GM23338 (cell line): ENCODE measurements around the gene YTHDF1. TPM values are rescaled to one million over a fixed set of nuclear protein-coding genes. Genes with fewer than 3 reads are reported as not detected.

Experiments used
- ATAC-seq: fragments of 200-7000 bp; cut with Tn5 transposase; 3 replicates; pipeline ENCODE4 v1.9.1; 2020
- DNase-seq: peaks from one replicate; pipeline ENCODE4 v3.0.0-alpha.2; 2015; ENCODE audit warnings: low spot score
- H2AFZ ChIP-seq: fragments of 200-600 bp; sonication (generic); 2 replicates; pipeline ENCODE4 v1.8.0; 2016; ENCODE audit warnings: antibody characterized with exemption, mild to moderate bottlenecking, moderate library complexity
- H3F3A ChIP-seq: fragments of 200-600 bp; sonication (generic); replicated peaks from 2 replicates; pipeline ENCODE4 v1.8.0; 2017; ENCODE audit warnings: antibody characterized with exemption, mixed run types, low read depth
- H3K27ac ChIP-seq: fragments of 200-600 bp; sonication (generic); 2 replicates; pipeline ENCODE4 v1.6.1; 2016; ENCODE audit warnings: low read depth
- H3K27me3 ChIP-seq: fragments of 200-600 bp; sonication (generic); 2 replicates; pipeline ENCODE4 v1.8.0; 2016; ENCODE audit warnings: mild to moderate bottlenecking, mixed run types, moderate library complexity; ENCODE audit not compliant: insufficient read depth
- H3K36me3 ChIP-seq: fragments of 200-600 bp; sonication (generic); 2 replicates; pipeline ENCODE4 v1.8.0; 2016; ENCODE audit warnings: mild to moderate bottlenecking; ENCODE audit not compliant: insufficient read depth
- H3K4me1 ChIP-seq: fragments of 200-600 bp; sonication (generic); 2 replicates; pipeline ENCODE4 v1.8.0; 2016; ENCODE audit warnings: mild to moderate bottlenecking, moderate library complexity; ENCODE audit not compliant: insufficient read depth
- H3K4me2 ChIP-seq: fragments of 200-600 bp; sonication (generic); 2 replicates; pipeline ENCODE4 v1.7.1; 2017; ENCODE audit warnings: mixed run types
- H3K4me3 ChIP-seq: fragments of 200-600 bp; sonication (generic); 2 replicates; pipeline ENCODE4 v1.6.1; 2016; ENCODE audit warnings: mixed run types
- H3K79me2 ChIP-seq: fragments of 200-600 bp; sonication (generic); replicated peaks from 2 replicates; pipeline ENCODE4 v1.8.0; 2017; ENCODE audit warnings: mild to moderate bottlenecking; ENCODE audit not compliant: insufficient read depth
- H3K9me2 ChIP-seq: fragments of 200-600 bp; sonication (generic); 2 replicates; pipeline ENCODE4 v1.8.0; 2017; ENCODE audit not compliant: insufficient read depth
- H4K20me1 ChIP-seq: fragments of 200-600 bp; sonication (generic); replicated peaks from 2 replicates; pipeline ENCODE4 v1.8.0; 2017; ENCODE audit warnings: mild to moderate bottlenecking; ENCODE audit not compliant: insufficient read depth
- H3K27ac Mint-ChIP-seq: 2 replicates; pipeline ENCODE4 v1.8.0; 2020; ENCODE audit warnings: inconsistent platforms, mild to moderate bottlenecking, moderate library complexity, mixed read lengths
- H3K27me3 Mint-ChIP-seq: 3 replicates; pipeline ENCODE4 v1.8.0; 2022; ENCODE audit warnings: low read depth, mild to moderate bottlenecking, moderate library complexity, mixed read lengths, inconsistent platforms; ENCODE audit not compliant: insufficient read depth, poor library complexity
- H3K36me3 Mint-ChIP-seq: 3 replicates; pipeline ENCODE4 v1.8.0; 2021; ENCODE audit warnings: low read depth, mild to moderate bottlenecking, inconsistent platforms, moderate library complexity, mixed read lengths
- H3K4me1 Mint-ChIP-seq: 3 replicates; pipeline ENCODE4 v1.8.0; 2020; ENCODE audit warnings: mild to moderate bottlenecking, inconsistent platforms, mixed read lengths
- H3K4me3 Mint-ChIP-seq: 3 replicates; pipeline ENCODE4 v1.8.0; 2021; ENCODE audit warnings: moderate library complexity, mild to moderate bottlenecking, inconsistent platforms, mixed read lengths
- H3K9me3 Mint-ChIP-seq: 3 replicates; pipeline ENCODE4 v1.8.0; 2020; ENCODE audit warnings: moderate library complexity, mild to moderate bottlenecking, inconsistent platforms, mixed read lengths
- CREB1 ChIP-seq: fragments of 250-450 bp; sonication (Bioruptor Pico); IDR thresholded peaks from 2 replicates; pipeline ENCODE4 v1.5.0; 2020; ENCODE audit warnings: low read depth, mild to moderate bottlenecking, moderate library complexity
- EZH2 ChIP-seq: fragments of 200-600 bp; sonication (generic); IDR thresholded peaks from one replicate; pipeline ENCODE4 v1.8.0; 2017; ENCODE audit warnings: antibody characterized with exemption, mild to moderate bottlenecking, low read depth; ENCODE audit not compliant: unreplicated experiment
- EZH2phosphoT487 ChIP-seq: fragments of 200-600 bp; sonication (generic); IDR thresholded peaks from one replicate; pipeline ENCODE4 v1.8.1; 2018; ENCODE audit warnings: antibody characterized with exemption; ENCODE audit not compliant: unreplicated experiment
- JUNB ChIP-seq: IDR thresholded peaks from one replicate; pipeline ENCODE4 v1.6.1; 2016; ENCODE audit warnings: antibody characterized with exemption; ENCODE audit not compliant: unreplicated experiment
- NANOG ChIP-seq: IDR thresholded peaks from 2 replicates; pipeline ENCODE4 v1.6.1; 2016; ENCODE audit warnings: antibody characterized with exemption, borderline replicate concordance
- POLR2AphosphoS5 ChIP-seq: IDR thresholded peaks from 2 replicates; pipeline ENCODE4 v1.6.1; 2016; ENCODE audit warnings: antibody characterized with exemption, low read depth
- STAT1 ChIP-seq: IDR thresholded peaks from one replicate; pipeline ENCODE4 v1.6.1; 2016; ENCODE audit warnings: antibody characterized with exemption; ENCODE audit not compliant: unreplicated experiment
- ZNF114 ChIP-seq: fragments of 250-450 bp; sonication (Bioruptor Pico); IDR thresholded peaks from 2 replicates; pipeline ENCODE4 v1.5.0; 2020; ENCODE audit warnings: mild to moderate bottlenecking, moderate library complexity
- ZNF331 ChIP-seq: fragments of 250-450 bp; sonication (Bioruptor Pico); IDR thresholded peaks from 2 replicates; pipeline ENCODE4 v1.5.0; 2020; ENCODE audit warnings: low read depth, mild to moderate bottlenecking, moderate library complexity
- polyA plus RNA-seq: library from polyadenylated mRNA; unstranded; fragments of >200 nt; fragmentation: Nextera tagmentation; extraction: Ambion mirVana; gene quantifications from 2 replicates; pipeline ENCODE4 v1.2.1, GENCODE V29; 2016
- total RNA-seq: library from RNA; depleted of rRNA; stranded (reverse); fragments of >200 nt; shearing (Covaris generic); gene quantifications from 2 replicates; pipeline ENCODE4 v1.2.3, GENCODE V29; 2014
- TF ChIP-seq, protein P1 (sequence below): IDR thresholded peaks from one replicate; pipeline ENCODE4 v1.6.1; 2018; ENCODE audit warnings: antibody characterized with exemption; ENCODE audit not compliant: unreplicated experiment
- TF ChIP-seq, protein P2 (sequence below): IDR thresholded peaks from 2 replicates; pipeline ENCODE4 v1.6.1; 2016; ENCODE audit warnings: antibody characterized with exemption
- TF ChIP-seq, protein P3 (sequence below), 2 experiments: fragments of 200-600 bp in 1 of 2; sonication (generic) in 1 of 2; conservative IDR thresholded peaks; 2 replicates each; pipeline versions ENCODE4 v1.5.1 to v1.6.1; 2016 to 2017; ENCODE audit warnings: antibody characterized with exemption in 2 of 2, low read depth in 2 of 2, mild to moderate bottlenecking in 2 of 2, moderate library complexity in 1 of 2
- TF ChIP-seq, protein P4 (sequence below): fragments of 250-450 bp; sonication (Bioruptor Pico); IDR thresholded peaks from 2 replicates; pipeline ENCODE4 v1.5.0; 2020; ENCODE audit warnings: mild to moderate bottlenecking, moderate library complexity

YTHDF1 gene
- total and polyA plus RNA-seq, 2 experiments from 2014 or later = 30.9 to 64.3 TPM

DNA sequence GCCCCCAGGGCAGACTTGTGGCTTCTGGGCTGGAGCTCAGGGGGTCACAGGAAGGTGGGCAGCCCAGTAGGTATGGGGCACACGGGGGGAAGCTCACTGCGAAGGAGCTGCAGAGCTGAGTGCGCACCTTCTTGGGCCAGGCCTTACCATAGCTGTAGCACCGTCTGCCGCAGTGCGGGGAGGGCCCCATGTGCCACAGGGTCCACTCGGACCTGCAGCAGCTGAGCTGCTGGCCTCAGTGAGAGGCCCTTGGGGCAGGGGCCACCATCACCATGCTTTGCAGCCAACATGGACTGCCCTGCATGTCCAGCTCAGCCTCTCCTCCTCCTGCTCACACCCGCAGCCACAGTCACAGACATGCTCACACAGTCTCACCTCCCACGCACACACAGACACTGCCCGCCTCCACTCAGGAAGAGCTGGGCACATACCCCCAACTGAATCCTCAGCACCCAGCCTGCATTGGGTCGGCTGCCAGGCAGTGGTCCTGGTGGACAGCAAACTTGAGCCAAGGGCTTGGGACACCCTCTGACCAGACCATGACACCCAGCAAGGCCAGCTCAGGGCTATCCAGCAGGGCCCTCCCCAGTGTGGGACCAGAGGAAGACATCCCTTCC lies 35.3 kb downstream of the YTHDF1 start:
- Histone ChIP-seq H3K4me2 (no peak overlapping the region), H3K27me3 (peaks cover 27% of the 10 kb centered on the region), H3K27ac (no peak overlapping the region), H3K36me3 (no peaks in the 10 kb centered on the region), H3K9me2 (no peaks in the 10 kb centered on the region), H3K79me2 (no peaks in the 10 kb centered on the region), H3F3A (peaks cover 13% of the 10 kb centered on the region), H3K4me1 (peaks cover 20% of the 10 kb centered on the region), H4K20me1 (no peaks in the 10 kb centered on the region), H2AFZ (no peak overlapping the region), H3K4me3 (no peak overlapping the region)
- TF ChIP-seq JUNB = no peak
- no peak for TF ChIP-seq EZH2
- TF ChIP-seq, protein P1, sequence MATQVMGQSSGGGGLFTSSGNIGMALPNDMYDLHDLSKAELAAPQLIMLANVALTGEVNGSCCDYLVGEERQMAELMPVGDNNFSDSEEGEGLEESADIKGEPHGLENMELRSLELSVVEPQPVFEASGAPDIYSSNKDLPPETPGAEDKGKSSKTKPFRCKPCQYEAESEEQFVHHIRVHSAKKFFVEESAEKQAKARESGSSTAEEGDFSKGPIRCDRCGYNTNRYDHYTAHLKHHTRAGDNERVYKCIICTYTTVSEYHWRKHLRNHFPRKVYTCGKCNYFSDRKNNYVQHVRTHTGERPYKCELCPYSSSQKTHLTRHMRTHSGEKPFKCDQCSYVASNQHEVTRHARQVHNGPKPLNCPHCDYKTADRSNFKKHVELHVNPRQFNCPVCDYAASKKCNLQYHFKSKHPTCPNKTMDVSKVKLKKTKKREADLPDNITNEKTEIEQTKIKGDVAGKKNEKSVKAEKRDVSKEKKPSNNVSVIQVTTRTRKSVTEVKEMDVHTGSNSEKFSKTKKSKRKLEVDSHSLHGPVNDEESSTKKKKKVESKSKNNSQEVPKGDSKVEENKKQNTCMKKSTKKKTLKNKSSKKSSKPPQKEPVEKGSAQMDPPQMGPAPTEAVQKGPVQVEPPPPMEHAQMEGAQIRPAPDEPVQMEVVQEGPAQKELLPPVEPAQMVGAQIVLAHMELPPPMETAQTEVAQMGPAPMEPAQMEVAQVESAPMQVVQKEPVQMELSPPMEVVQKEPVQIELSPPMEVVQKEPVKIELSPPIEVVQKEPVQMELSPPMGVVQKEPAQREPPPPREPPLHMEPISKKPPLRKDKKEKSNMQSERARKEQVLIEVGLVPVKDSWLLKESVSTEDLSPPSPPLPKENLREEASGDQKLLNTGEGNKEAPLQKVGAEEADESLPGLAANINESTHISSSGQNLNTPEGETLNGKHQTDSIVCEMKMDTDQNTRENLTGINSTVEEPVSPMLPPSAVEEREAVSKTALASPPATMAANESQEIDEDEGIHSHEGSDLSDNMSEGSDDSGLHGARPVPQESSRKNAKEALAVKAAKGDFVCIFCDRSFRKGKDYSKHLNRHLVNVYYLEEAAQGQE = no peak
- no peak for TF ChIP-seq STAT1
- TF ChIP-seq CREB1 = no peak
- no peak for TF ChIP-seq ZNF114 (CRISPR knock-in tag)
- TF ChIP-seq ZNF331 (CRISPR knock-in tag) = no peak
- TF ChIP-seq, protein P2, sequence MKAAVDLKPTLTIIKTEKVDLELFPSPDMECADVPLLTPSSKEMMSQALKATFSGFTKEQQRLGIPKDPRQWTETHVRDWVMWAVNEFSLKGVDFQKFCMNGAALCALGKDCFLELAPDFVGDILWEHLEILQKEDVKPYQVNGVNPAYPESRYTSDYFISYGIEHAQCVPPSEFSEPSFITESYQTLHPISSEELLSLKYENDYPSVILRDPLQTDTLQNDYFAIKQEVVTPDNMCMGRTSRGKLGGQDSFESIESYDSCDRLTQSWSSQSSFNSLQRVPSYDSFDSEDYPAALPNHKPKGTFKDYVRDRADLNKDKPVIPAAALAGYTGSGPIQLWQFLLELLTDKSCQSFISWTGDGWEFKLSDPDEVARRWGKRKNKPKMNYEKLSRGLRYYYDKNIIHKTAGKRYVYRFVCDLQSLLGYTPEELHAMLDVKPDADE = no peak
- TF ChIP-seq EZH2phosphoT487 = no peak
- TF ChIP-seq, protein P3, sequence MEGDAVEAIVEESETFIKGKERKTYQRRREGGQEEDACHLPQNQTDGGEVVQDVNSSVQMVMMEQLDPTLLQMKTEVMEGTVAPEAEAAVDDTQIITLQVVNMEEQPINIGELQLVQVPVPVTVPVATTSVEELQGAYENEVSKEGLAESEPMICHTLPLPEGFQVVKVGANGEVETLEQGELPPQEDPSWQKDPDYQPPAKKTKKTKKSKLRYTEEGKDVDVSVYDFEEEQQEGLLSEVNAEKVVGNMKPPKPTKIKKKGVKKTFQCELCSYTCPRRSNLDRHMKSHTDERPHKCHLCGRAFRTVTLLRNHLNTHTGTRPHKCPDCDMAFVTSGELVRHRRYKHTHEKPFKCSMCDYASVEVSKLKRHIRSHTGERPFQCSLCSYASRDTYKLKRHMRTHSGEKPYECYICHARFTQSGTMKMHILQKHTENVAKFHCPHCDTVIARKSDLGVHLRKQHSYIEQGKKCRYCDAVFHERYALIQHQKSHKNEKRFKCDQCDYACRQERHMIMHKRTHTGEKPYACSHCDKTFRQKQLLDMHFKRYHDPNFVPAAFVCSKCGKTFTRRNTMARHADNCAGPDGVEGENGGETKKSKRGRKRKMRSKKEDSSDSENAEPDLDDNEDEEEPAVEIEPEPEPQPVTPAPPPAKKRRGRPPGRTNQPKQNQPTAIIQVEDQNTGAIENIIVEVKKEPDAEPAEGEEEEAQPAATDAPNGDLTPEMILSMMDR (conservative IDR thresholded peaks at IDR 0.05; ENCODE audit: low read depth in 2 of 2) = no peak
- TF ChIP-seq POLR2AphosphoS5 = no peak
- TF ChIP-seq NANOG = no peak
- TF ChIP-seq, protein P4, sequence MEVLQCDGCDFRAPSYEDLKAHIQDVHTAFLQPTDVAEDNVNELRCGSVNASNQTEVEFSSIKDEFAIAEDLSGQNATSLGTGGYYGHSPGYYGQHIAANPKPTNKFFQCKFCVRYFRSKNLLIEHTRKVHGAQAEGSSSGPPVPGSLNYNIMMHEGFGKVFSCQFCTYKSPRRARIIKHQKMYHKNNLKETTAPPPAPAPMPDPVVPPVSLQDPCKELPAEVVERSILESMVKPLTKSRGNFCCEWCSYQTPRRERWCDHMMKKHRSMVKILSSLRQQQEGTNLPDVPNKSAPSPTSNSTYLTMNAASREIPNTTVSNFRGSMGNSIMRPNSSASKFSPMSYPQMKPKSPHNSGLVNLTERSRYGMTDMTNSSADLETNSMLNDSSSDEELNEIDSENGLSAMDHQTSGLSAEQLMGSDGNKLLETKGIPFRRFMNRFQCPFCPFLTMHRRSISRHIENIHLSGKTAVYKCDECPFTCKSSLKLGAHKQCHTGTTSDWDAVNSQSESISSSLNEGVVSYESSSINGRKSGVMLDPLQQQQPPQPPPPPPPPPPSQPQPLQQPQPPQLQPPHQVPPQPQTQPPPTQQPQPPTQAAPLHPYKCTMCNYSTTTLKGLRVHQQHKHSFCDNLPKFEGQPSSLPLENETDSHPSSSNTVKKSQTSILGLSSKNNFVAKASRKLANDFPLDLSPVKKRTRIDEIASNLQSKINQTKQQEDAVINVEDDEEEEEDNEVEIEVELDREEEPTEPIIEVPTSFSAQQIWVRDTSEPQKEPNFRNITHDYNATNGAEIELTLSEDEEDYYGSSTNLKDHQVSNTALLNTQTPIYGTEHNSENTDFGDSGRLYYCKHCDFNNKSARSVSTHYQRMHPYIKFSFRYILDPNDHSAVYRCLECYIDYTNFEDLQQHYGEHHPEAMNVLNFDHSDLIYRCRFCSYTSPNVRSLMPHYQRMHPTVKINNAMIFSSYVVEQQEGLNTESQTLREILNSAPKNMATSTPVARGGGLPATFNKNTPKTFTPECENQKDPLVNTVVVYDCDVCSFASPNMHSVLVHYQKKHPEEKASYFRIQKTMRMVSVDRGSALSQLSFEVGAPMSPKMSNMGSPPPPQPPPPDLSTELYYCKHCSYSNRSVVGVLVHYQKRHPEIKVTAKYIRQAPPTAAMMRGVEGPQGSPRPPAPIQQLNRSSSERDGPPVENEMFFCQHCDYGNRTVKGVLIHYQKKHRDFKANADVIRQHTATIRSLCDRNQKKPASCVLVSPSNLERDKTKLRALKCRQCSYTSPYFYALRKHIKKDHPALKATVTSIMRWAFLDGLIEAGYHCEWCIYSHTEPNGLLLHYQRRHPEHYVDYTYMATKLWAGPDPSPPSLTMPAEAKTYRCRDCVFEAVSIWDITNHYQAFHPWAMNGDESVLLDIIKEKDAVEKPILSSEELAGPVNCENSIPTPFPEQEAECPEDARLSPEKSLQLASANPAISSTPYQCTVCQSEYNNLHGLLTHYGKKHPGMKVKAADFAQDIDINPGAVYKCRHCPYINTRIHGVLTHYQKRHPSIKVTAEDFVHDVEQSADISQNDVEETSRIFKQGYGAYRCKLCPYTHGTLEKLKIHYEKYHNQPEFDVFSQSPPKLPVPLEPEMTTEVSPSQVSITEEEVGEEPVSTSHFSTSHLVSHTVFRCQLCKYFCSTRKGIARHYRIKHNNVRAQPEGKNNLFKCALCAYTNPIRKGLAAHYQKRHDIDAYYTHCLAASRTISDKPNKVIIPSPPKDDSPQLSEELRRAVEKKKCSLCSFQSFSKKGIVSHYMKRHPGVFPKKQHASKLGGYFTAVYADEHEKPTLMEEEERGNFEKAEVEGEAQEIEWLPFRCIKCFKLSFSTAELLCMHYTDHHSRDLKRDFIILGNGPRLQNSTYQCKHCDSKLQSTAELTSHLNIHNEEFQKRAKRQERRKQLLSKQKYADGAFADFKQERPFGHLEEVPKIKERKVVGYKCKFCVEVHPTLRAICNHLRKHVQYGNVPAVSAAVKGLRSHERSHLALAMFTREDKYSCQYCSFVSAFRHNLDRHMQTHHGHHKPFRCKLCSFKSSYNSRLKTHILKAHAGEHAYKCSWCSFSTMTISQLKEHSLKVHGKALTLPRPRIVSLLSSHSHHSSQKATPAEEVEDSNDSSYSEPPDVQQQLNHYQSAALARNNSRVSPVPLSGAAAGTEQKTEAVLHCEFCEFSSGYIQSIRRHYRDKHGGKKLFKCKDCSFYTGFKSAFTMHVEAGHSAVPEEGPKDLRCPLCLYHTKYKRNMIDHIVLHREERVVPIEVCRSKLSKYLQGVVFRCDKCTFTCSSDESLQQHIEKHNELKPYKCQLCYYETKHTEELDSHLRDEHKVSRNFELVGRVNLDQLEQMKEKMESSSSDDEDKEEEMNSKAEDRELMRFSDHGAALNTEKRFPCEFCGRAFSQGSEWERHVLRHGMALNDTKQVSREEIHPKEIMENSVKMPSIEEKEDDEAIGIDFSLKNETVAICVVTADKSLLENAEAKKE (CRISPR knock-in tag) = no peak
- no peak for DNase-seq
- no peak for ATAC-seq
- Mint-ChIP-seq H3K4me1 (peaks cover 23% of the 10 kb centered on the region), H3K27me3 (peaks cover 39% of the 10 kb centered on the region), H3K4me3 (no peak overlapping the region; the same call in 2 of the 3 replicates), H3K27ac (no peak overlapping the region), H3K36me3 (no peaks in the 10 kb centered on the region), H3K9me3 (no peaks in the 10 kb centered on the region)
